ENCODE data around the gene CDH8. TPM values are rescaled to one million over a fixed set of nuclear protein-coding genes. Genes with fewer than 3 reads are reported as not detected.

Gene CDH8
- total and polyA plus RNA-seq, 2 donors (not counting 1 experiment from before 2014, with no cell fraction given): not detected

DNA sequence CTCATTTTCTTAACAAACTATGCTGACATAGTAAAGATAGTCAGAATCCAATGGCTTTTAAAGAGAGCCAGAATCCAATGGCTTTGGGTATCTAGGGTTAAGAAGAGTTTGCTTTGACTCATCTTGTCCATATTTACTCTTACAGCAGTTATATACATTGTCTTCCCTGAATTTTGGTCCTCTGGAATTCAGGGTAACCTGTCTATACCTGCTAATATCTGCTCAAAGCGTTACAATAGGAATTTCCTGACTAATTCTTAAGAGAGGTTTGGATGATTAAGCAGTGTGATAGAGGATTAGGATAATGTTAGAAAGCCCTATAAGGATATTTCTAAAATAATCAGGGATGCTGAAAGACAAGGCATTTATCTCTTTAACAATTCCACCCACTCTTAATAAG is 2.0 kb upstream of the CDH8 start:
- DNase-seq (ENCODE audit: low read depth in 2 of 2): no peak
- Histone ChIP-seq H3K27me3 (ENCODE audit: control insufficient read depth, insufficient read depth, low read length) (no peaks in the 10 kb centered on the region), H3K4me3 (replicated peaks in 1 of 4; ENCODE audit: control extremely low read depth in 1 of 4, insufficient read depth in 1 of 4, low read depth in 3 of 4, low read length in 4 of 4) (no peak overlapping the region), H3K4me1 (ENCODE audit: control insufficient read depth, extremely low read depth, insufficient read depth, low read length) (no peaks in the 10 kb centered on the region), H3K36me3 (ENCODE audit: control insufficient read depth, insufficient read depth, low read length) (no peaks in the 10 kb centered on the region), H3K9ac (ENCODE audit: insufficient read depth, low read length) (no peak overlapping the region), H4K20me1 (ENCODE audit: control insufficient read depth, extremely low read depth, insufficient read depth, low read length) (no peaks in the 10 kb centered on the region), H3K79me2 (ENCODE audit: control insufficient read depth, insufficient read depth, low read length) (no peaks in the 10 kb centered on the region), H3K4me2 (ENCODE audit: extremely low read depth, insufficient read depth, low read length) (no peak overlapping the region), H3K9me3 (ENCODE audit: control insufficient read depth, insufficient read depth, low read depth, low read length) (no peaks in the 10 kb centered on the region), H3K27ac (ENCODE audit: insufficient read depth, low read length) (no peak overlapping the region), H2AFZ (ENCODE audit: low read length) (no peak overlapping the region)
- no peak for TF ChIP-seq CTCF (conservative IDR thresholded peaks at IDR 0.05 in 1 of 2, IDR thresholded peaks at IDR 0.05 in 1 of 2; ENCODE audit: low read depth in 1 of 2, low read length in 2 of 2)
- TF ChIP-seq EZH2 (IDR thresholded peaks at IDR 0.05; ENCODE audit: low read length, missing control alignments): no peak

DNA sequence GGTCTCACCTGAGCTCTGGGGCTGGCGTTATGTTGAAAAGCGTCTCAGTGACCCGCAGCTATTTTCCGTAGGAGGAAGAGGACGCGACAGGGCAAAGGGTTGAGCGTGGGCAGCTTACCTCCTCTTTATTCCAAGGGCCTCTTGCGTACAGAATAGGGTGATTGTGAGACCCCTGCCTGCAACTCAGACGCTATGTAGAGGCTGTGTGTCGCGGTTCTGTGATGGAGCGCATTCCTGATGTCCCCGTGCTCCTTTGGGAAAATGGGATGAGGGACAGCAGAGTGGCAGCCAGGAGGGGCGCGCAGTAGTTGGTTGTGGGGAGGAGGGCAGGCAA is 531 bp upstream of the CDH8 start:
- H3K4me3 ChIP-seq (replicated peaks in 1 of 4; ENCODE audit: control extremely low read depth in 1 of 4, insufficient read depth in 1 of 4, low read depth in 3 of 4, low read length in 4 of 4): no peak overlapping the region
- no peaks in the 10 kb centered on the region for H3K27me3 ChIP-seq (ENCODE audit: control insufficient read depth, insufficient read depth, low read length)
- no peak overlapping the region for H3K27ac ChIP-seq (ENCODE audit: insufficient read depth, low read length)
- no peaks in the 10 kb centered on the region for H4K20me1 ChIP-seq (ENCODE audit: control insufficient read depth, extremely low read depth, insufficient read depth, low read length)
- H3K36me3 ChIP-seq (ENCODE audit: control insufficient read depth, insufficient read depth, low read length): no peaks in the 10 kb centered on the region
- no peak overlapping the region for H3K9ac ChIP-seq (ENCODE audit: insufficient read depth, low read length)
- no peaks in the 10 kb centered on the region for H3K4me1 ChIP-seq (ENCODE audit: control insufficient read depth, extremely low read depth, insufficient read depth, low read length)
- no peak overlapping the region for H3K4me2 ChIP-seq (ENCODE audit: extremely low read depth, insufficient read depth, low read length)
- H3K9me3 ChIP-seq (ENCODE audit: control insufficient read depth, insufficient read depth, low read depth, low read length): no peaks in the 10 kb centered on the region
- TF ChIP-seq EZH2 (IDR thresholded peaks at IDR 0.05; ENCODE audit: low read length, missing control alignments): no peak
- TF ChIP-seq CTCF (conservative IDR thresholded peaks at IDR 0.05 in 1 of 2, IDR thresholded peaks at IDR 0.05 in 1 of 2; ENCODE audit: low read depth in 1 of 2, low read length in 2 of 2): no peak
- DNase-seq (ENCODE audit: low read depth in 2 of 2): no peak
- H3K79me2 ChIP-seq (ENCODE audit: control insufficient read depth, insufficient read depth, low read length): no peaks in the 10 kb centered on the region
- no peak overlapping the region for H2AFZ ChIP-seq (ENCODE audit: low read length)

DNA sequence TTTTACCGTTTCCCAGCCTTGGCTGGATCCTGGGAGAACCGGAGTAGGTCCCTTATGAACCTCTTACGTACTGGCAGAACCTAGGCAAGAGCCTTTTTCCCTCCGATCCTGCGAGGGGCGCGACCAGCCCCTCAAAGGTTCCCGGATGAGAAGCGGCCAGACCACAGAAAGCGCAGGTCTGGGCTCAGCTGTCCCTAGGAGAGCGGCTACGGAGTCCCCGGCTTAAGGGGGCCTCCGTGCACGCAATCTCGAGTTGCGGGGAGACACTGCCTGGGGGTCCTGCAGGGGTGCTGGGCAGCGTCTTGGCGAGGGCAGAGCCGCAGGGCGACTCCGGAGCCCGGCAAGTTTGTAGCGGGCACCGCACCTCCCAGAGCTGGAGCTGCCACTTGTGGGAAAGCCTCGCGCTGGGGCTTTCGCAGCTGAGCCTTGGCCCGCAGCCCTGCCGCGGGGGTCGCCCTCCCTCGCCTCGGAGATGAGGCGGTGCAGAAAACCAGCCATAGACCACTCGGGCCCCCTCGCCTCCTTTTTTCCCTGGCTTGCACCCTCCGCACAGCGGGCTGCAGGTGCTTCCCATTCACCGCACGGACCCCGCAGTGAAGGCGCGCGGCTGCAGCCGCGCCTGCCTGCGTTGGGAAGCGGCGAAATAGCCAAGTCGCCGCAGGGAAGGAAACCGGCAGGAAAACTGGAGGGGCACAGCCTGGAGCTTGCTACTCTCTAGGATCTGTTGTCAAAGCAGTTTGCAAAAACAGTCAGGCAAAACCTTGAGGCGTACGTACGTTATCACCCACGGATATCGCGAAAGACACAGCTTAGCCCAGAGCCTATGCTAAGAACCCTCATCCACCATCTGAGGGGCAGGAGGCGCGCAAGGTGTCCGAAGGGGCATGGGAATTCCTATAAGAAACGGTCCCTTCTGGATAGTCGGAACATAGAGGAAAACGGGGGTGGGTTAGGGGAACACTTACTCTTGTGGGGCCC is 834 bp downstream of the CDH8 start:
- H3K27ac ChIP-seq (ENCODE audit: insufficient read depth, low read length): no peak overlapping the region
- H3K4me3 ChIP-seq (replicated peaks in 1 of 4; ENCODE audit: control extremely low read depth in 1 of 4, insufficient read depth in 1 of 4, low read depth in 3 of 4, low read length in 4 of 4): no peak overlapping the region
- H3K36me3 ChIP-seq (ENCODE audit: control insufficient read depth, insufficient read depth, low read length): no peaks in the 10 kb centered on the region
- H3K79me2 ChIP-seq (ENCODE audit: control insufficient read depth, insufficient read depth, low read length): no peaks in the 10 kb centered on the region
- no peak for DNase-seq (ENCODE audit: low read depth in 2 of 2)
- no peaks in the 10 kb centered on the region for H4K20me1 ChIP-seq (ENCODE audit: control insufficient read depth, extremely low read depth, insufficient read depth, low read length)
- H3K9me3 ChIP-seq (ENCODE audit: control insufficient read depth, insufficient read depth, low read depth, low read length): no peaks in the 10 kb centered on the region
- no peaks in the 10 kb centered on the region for H3K27me3 ChIP-seq (ENCODE audit: control insufficient read depth, insufficient read depth, low read length)
- H3K4me1 ChIP-seq (ENCODE audit: control insufficient read depth, extremely low read depth, insufficient read depth, low read length): no peaks in the 10 kb centered on the region
- TF ChIP-seq EZH2 (IDR thresholded peaks at IDR 0.05; ENCODE audit: low read length, missing control alignments) (no peak), CTCF (conservative IDR thresholded peaks at IDR 0.05 in 1 of 2, IDR thresholded peaks at IDR 0.05 in 1 of 2; ENCODE audit: low read depth in 1 of 2, low read length in 2 of 2) (no peak)
- no peak overlapping the region for H3K9ac ChIP-seq (ENCODE audit: insufficient read depth, low read length)
- no peak overlapping the region for H3K4me2 ChIP-seq (ENCODE audit: extremely low read depth, insufficient read depth, low read length)
- no peak overlapping the region for H2AFZ ChIP-seq (ENCODE audit: low read length)
